Measurements from ENCODE around the gene UBE3C.

DNA sequence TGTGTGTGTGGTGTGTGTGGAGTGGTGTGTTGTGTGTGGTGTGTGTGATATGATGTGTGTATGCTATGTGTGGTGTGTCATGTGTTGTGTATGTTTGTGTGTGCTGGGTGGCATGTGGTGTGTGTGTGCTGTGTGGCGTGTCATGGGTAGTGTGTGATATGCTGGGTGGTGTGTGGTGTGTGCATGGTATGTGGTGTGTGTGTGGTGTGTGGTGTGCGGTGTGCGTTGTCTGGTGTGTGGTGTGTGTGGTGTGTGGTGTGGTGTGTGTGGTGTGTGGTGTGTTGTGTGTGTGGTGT, 160.5 kb downstream of the UBE3C start:
- no peak for TF ChIP-seq TAF1 (IDR thresholded peaks at IDR 0.05; ENCODE audit: borderline replicate concordance, insufficient read depth, low read length)
- no peak for TF ChIP-seq POLR2AphosphoS5 (IDR thresholded peaks at IDR 0.05; ENCODE audit: low read depth, low read length)
